HG02970 (cell line): ENCODE results near the gene PDE6B.

Experiments used
- ATAC-seq: cut with Tn5 transposase; IDR thresholded peaks from one replicate; pipeline ENCODE4 v1.9.1; 2021; ENCODE audit warnings: mild to moderate bottlenecking, moderate library complexity, moderate number of reproducible peaks; ENCODE audit not compliant: unreplicated experiment, low FRiP score

The PDE6B gene

DNA sequence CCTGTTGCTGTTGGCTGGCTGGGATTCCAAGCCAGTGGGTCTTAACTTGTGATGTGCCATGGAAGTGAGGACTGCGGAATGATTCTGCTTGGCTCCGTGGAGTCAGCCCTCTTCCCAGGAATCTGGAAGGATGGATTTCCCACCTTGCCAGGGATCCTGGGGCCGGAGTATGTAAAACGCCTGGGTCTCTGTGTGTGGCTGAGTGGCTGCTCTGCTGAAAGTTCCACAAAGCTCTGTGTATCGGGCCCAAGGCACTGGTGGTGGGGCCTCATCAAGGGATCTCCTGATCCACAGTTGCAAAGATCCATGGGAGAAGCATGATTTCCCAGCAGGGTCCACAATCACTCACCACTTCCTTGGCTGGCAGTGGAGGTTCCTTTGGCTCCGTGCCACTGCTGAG lies 25.2 kb upstream of the PDE6B start:
- no peak for ATAC-seq

DNA sequence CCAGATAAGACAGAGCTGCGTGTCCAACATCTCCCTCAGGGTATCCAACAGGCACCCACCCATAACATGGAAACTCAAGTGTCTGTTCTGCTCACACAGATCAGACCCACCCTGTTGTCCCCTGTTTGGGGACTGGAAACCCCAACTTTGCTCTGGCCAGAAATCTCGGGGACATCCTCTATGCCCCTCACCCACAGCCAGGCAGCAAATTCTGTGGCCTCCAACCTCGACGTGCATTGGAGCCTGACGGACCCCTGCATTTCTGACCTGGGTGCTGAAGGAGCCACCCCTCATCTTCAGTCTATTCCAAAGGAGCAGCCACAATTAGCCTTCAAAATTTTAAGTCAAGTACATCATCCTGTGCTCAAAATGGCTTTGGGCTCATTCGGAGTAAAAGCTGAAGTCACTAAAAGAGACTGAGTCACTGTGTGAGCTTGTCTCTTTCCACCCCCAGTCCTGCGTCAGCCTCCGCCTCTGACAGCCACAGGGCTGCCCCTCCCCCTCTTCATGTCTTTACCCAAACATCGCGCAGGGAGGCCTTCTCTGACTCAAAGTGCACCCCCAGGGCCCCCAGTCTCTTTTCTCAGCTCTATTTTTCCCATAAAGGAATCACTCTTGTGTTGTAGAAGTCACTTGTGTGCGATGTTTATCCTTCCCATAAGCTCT lies 24.4 kb upstream of the PDE6B start:
- no peak for ATAC-seq

GRCh38 chr4:601612-602558 lies 23.5 kb upstream of the PDE6B start:
- ATAC-seq: no peak

GRCh38 chr4:602559-602942 lies 22.8 kb upstream of the PDE6B start:
- no peak for ATAC-seq

DNA sequence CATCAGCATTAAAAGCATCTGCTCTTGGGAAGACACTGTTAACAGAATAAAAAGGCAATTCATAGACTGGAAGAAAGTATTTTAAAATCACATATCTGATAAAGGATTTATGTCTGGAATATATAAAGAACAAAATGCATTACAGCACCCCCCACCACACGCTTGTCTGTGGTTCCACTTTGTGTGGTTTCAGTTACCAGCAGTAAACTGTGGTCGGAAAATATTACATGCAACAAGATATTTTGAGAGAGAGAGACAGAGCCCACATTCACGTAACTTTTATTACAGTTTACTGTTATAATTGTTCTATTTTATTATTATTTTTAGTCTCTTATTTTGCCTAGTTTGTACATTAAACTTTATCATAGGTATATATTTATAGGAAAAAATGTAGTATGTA lies 21.2 kb upstream of the PDE6B start:
- ATAC-seq: no peak

DNA sequence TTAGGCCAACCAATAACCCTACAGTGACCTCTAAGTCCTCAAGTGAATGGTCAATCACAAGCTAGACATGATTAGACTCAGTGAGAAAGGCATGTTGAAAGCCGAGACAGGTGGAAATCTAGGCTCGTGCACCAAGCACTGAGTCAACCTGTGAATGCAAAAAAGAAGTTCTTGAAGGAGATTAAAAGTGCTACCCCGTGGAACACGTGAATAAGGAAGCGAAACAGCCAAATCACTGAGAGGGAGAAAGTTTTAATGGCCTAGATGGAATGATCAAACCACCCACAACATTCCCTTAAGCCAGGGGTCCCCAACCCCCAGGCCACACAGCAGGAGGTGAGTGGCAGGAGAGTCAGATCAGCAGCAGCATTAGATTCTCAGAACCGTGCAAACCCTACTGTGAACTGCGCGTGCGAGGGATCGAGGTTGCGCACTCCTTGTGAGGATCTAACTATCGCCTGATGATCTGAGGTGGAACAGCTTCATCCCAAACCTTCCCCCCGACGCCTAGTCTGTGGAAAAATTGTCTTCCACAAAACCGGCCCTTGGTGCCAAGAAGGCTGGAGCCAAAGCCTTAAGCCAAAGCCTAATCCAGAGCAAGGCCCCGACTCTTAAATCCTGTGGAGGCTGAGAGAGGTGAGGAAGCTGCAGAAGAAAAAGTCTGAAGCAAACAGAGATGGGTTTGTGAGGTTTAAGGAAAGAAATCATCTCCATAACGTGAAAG lies 19.5 kb upstream of the PDE6B start:
- ATAC-seq: no peak

GRCh38 chr4:608236-608635 lies 17.1 kb upstream of the PDE6B start:
- no peak for ATAC-seq

DNA sequence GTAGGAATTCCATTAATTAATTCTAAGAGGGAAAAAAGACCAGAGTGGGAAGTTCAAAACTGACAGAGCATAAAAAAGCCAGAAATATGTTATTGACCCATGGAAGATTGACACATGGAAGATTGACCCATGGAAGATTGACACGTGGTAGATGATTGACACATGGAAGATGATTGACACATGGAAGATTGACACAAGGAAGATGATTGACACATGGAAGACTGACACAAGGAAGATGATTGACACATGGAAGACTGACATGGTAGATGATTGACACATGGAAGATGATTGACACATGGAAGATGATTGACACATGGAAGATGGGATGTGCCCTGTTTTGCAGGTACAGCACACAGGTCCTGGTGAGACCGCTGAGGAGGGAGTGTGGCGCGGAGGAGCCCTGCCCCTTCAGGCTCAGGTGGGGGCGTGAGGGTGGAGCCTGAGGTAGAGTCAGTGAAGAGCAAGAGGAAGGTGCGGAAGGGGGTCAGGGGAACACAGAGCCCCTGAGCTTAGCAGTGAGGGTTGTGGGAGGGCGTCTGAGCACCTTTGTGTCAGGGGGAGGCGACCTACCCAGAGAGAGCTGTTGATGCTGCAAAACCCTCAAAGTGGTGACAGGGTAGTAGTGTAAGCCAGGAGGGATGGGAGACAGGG lies 15.8 kb upstream of the PDE6B start:
- no peak for ATAC-seq

DNA sequence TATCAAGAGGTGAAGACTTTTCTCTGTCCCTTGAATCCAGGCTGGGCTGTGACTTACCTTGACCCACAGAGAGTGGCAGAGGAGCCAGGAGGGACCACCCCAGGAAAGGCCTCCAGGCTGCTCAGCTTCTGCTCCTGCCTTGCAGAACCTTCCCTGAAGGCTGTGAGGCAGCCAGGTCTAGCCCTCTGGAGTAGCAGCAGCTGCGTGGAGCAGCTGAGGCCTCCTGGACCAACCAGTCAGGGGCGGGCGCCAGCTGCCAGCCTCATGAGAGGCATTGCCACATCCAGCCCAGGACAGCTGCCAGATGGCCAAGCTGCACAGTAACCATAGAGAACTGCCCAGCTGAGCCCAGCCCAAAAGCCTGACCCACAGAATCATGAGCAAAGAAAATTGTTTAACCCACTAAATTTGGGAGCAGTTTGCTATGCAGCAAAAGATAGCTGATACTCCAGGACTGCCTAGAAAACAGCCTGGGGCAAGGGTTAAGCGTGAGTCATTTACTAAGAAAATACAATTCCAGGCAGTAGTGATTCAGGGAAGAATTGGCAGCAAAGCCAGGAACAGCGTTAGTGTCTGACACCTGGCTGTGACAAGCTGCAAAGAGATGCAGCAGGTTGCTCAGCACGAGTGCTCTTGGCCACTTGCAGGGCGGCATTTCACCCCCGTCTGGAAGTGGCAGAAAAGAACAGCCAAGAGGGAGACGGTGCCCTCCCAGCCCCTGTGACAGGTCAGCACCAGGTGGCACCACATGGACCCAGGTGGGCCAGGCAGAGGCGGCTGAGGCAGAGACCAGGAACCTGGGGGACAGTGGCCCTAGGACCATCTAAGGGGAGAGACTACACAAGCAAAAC lies 14.7 kb upstream of the PDE6B start:
- ATAC-seq: no peak

DNA sequence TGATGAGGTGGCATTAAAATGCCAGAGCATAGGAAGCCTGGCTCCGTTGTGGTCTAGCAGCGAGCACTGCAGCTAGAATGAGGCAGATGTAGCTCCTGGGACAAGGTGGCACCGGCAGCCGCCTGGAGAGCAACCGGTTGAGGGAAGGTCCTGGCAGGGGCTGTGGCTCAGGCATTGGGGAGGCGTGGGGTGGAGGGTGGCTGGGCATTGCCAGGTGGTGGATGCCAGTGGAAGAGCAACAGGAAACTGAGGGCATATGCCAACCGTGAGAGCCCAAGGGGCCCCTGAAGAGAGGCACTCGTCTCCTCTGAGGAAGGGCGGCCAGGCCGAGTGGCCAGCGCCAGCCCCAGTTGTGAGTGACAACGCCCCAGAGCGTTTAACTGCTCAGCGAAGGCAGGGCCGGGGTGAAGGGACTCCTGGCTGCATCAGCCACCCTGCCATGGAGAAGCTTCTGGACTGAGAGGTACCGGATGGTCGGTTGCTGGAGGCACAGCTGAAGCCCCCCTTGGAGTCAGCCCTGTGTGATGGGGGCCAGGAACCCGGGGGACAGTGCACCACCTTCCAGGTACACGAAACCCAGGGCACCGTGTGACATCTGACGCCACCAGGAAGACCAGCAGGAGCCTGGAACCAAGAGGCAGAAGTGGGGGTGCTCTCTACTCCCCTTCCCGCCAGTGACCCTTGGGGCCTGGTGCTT lies 13.2 kb upstream of the PDE6B start:
- no peak for ATAC-seq

GRCh38 chr4:612749-613125 lies 12.6 kb upstream of the PDE6B start:
- no peak for ATAC-seq

DNA sequence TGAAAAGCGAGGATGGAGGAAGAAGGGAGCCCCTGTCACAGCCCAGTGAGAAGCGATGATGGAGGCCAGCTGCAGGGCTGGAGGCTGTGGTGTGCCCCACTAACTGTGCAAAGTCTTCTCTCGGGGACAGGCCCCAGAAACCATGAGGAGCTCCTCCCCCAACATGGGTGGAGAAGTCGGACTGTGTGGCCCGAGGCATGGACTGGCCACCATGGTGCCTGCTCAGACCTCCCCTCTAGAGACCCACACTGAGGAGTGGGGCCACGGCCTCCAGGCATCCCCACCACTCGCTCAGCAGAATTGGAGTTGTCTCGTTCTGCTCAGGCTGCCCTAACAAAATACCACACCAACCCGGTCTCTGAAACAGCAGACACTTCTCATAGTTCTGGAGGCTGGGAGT lies 12.2 kb upstream of the PDE6B start:
- ATAC-seq: no peak

DNA sequence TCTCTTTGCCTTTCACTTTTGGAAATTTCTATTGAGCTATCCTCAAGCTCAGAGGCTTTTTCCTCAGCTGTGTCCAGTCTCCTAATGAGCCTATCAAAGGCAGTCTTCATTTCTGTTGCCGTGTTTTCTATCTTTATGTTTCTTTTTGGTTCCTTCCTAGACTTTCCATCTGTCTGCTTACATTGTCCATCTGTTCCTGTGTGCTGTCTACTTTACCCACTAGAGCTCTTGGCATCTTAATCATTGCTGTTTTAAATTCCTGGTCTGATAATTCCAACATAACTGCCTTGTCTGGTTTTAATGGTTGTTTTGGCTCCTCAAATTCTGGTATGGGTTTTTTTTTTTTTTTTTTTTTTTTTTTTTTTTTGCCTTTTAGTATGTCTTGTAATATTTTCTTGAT lies 9.3 kb upstream of the PDE6B start:
- no peak for ATAC-seq

DNA sequence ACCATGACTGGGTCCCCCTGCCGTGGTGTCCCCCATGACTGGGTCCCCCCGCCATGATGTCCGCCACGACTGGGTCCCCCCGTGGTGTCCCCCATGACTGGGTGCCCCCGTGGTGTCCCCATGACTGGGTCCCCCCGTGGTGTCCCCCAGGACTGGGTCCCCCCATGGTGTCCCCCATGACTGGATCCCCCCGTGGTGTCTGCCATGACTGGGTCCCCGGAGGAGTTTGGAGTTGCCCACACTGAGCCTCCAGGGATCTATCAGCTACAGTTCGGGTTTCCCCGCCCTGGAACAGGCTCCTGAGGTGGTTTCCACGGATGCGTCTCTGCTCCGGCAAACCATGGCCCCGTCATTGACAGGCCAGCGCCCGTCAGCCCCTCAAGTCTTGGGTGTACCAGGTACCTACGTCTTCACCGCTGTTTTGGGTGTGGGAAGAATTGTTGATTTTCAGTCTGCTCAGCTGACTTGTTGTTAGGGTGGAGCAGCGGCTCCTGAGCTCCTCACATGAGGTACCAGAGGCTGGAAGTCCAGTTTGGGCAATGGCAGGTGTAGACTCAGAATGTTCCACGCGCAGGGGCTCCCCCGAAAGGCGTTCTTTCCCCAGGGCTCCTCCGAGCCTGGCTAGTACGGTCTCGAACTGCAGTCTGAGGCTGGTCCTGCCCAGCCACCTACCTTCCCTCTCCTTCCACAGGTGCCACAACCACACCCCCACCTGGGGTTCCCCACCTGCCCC lies 8.3 kb upstream of the PDE6B start:
- ATAC-seq: no peak

- ATAC-seq: no peak
Observed at GRCh38 chr4:617644-618641, 7.4 kb upstream of the PDE6B start.

- ATAC-seq: no peak
Observed at GRCh38 chr4:620201-620600, 5.2 kb upstream of the PDE6B start.

- no peak for ATAC-seq
Observed at GRCh38 chr4:620851-621261, 4.5 kb upstream of the PDE6B start.
